Measurements from ENCODE around the gene C22orf23.
"Not testable (repeated sequence)": the region's sequence is repeated elsewhere in the genome, so short reads cannot be mapped to it uniquely, and the experiment has no call there.

Gene C22orf23

DNA sequence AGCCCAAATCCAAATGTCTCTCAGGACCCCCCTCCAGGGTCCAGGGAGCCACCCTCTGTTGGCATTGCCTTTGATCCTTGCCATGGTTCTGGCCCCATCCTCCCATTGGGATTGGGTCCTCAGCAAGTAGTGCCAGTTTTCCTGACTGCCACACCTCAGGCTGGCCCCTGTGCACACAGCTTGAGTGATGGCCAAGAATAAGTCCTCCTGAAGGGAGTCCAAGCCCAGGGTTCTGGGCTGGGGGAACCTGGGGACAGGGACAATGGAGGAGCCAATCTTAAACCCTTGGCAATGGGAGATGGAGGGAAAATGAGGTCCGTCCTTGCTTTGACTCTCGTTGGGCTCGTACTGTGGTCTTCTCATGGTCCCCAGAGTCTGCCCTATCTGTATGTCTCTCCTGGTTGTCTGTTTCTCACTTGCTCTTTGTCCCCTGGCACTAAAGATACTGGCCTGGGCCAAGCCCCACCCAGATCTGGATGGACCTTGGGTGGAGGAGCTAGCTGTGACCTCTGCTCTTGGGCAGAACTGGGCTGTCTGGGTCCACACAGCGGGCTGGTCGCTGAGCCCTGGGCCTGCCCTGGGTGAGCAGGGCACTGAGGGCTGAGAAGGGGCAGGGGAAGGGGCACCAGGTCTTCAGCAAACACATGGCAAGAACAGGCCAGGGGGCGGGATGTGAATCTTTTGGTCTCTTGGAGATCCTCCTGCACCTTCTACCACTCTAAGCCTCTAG lies 28.0 kb upstream of the C22orf23 start:
- DNase-seq, result no peak

GRCh38 chr22:37979782-37980181 lies 26.4 kb upstream of the C22orf23 start:
- DNase-seq, result no peak

GRCh38 chr22:37976547-37976946 lies 23.1 kb upstream of the C22orf23 start:
- no peak for DNase-seq

- not testable (repeated sequence) for DNase-seq
These were observed 22.6 kb upstream of the C22orf23 start for GRCh38 chr22:37976022-37976421.

- DNase-seq, result no peak
These were observed 21.8 kb upstream of the C22orf23 start for GRCh38 chr22:37975153-37975552.

- no peak for DNase-seq
These were observed 20.1 kb upstream of the C22orf23 start for GRCh38 chr22:37973271-37974170.

DNA sequence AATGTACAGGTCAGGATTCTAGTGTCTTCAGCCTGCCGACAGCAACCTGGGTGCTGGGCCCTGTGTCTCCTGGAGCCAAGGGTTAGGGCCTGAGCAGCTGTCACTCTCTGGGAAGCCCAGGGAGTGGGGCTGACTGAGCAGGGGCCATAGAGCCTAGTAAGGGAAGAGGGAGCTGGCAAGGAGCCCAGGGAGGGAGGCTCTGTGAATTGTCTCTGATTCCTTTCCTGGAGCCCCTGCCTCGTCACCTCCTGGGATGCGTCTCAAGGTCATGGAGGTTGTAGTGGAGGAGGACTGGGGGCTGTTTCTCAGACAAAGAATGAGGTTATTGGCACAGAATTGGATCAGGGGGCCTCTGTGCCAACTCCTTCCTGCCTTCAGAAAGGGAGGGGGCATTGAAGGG lies 19.1 kb upstream of the C22orf23 start:
- DNase-seq, result no peak

DNA sequence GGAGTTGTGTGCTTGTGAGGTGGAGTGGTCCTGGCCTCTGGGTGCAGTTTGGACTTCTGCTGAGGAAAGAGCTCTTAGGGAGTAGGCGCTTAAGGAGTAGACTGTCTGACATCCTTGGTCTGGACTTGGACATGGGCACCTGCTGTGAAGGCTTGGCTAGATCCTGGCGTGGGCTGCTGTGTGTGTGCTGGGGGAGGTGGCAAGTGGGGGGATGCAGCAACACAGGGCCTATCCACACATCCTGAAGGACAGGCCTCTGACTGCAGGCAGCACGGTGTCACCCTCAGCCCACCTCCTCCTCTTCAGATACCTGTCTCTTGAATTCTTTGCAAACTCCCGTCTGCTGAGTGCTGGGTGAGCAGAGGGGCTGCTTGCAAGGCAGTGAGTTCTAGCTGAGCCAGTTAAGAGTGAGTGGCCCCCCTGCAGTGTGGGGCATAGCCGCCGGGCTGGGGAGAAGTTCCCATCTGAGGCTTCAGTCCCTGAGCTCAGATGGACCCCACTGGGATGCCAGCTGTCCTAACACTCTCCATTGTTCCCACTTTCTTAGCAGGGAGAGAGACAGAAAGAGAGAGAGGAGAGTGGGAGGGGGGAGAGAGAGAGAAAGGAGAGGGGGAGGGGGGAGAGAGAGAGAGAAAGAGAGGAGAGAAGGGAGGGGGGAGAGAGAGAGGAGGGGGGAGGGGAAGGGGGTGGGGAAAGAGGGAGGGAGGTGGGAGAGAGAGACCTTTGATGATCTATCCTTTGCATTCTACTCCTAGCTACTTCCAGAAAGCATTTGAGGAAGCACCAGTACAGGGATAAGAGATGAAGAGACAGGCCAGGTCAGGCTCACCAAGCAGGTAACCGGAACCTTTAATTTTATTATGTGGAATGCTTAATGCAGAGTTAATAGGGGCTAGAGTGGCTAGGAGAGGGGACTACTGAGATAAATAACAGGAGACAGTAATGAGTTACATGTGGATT lies 18.4 kb upstream of the C22orf23 start:
- no peak for DNase-seq

DNA sequence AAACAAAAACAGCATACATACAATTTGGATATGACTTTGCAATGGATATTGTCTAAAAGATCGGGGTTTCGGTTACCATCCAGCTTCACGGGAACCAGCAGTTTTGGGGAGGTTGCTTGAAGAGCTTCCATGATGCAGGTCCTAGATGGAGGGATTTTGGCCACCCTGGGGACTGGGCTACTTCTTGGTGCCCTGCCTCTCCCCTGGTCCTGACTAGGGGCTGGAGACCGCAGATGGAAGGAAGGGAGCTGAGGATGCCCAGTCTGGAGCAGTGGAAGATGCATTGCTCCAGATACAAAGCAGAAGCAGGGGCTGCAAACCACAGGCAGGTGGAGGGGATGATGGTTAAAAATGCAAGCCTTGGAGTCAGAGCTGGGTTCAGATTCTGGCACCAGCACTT lies 17.5 kb upstream of the C22orf23 start:
- no peak for DNase-seq

DNA sequence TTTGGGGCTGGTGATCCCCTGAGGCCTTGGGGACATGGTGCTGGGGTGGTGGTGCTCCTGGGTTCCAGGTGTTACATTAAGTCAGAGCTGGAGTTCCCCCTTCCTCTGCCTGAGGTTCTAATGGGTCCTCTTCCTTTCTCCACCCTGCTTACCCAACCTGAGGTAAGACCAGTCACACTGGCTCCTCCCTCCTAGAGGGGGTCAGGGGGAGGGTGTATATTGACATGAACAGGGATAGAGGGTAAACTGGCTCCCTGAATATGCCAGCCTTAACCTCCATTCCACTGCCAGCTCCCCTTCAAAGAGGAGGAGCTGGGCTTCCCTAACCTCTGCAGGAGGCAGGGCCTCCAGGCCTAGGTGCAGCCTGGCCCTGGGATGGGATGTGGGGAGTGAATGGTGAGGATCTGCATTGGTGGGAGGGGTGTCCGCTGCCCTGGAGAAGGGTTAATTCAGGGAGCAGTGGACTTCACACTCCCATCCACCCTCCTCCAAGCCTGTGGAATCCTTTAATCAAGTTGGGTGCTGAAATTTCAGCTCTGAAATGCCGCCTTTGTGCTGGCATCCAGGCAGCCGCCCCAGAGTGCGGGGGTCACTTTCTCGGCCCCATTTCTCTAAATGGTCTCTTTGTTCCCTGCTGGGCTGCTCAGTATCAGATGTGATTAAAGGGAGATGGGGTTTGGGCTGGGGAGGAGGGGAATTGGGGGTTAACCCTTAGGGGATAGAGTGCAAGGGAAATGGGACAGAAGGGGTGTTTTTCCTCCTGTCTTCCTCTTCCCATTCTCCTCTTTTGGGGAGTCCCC lies 15.3 kb upstream of the C22orf23 start:
- no peak for DNase-seq

- no peak for DNase-seq
These were observed 14.4 kb upstream of the C22orf23 start for GRCh38 chr22:37967637-37968451.

DNA sequence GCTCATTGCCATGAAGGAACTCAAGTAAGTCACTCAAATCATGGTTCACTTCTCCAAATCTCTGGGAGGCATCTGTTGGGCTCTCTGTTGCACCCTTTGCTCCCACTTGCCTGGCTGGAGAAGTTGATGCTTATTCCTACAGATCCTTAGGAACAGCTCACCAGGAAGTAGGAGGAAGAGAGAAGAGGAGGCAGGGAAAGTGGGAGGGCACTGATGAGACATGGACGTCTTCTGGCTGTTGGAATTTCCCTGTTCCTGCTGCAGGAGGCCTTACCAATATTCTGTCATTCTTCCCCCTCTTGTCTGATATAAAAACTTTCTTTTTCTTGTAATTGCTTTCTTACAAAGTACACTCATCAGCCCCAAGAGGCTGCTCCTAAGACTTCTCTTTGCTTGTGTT lies 13.7 kb upstream of the C22orf23 start:
- DNase-seq, result no peak

DNA sequence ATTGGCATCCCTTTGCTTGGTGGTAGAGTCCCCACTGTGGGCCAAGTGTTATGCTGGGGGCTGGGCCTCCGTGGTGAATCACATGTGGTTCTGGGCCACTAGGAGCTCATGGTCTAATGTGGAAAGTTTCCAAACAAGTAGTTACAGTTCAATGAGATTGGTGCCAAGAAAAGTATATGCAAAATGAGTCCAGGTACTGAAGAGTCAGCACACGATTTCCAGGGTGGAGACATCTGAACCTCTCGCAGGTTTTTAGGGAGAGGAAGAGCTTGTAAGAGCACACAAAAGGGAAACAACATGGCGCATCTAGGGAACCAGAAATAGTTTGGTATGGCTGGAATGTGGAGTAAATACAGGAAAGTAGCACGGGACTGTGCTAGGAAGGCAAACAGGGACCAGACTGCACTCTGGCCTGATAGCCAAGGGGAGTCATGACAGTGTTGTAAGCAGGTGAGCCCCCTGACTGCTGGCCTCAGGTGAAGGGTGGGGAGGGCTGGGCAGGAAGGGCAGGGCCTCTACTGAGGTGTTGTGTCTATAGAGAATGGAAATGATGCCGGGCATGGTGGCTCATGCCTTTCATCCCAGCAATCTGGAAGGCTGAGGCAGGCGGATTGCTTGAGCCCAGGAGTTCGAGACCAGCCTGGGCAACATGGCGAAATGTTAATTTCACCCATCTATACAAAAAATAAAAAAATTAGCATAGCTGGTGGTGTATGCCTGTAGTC lies 12.7 kb upstream of the C22orf23 start:
- DNase-seq, result no peak

GRCh38 chr22:37961062-37961461 lies 7.7 kb upstream of the C22orf23 start:
- no peak for DNase-seq

DNA sequence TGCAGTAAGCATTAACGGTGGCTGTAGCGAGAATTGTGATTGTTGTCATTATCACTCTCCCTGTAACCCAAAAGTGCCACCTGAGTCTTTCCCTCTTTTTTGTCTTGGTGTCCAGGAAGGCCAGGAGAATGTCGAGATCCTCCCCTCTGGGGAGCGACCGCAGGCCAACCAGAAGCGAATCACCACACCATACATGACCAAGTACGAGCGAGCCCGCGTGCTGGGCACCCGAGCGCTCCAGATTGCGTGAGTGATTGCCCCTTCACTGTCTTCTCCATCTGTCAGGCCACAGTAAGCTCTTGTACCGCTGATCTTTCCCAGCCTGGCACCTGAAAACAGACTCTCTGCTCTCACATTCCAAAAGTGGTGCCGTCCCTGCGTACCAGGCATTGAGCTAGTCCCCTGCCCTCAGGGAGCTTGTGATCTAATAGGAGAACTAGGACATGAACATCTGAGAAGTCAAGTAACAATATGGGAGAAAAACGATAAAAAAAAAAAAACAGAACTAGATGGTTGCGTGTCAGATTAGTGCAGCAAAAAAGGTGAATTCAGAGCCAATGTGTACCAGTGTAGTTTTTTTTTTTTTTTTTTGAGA lies 5.9 kb upstream of the C22orf23 start:
- no peak for DNase-seq

DNA sequence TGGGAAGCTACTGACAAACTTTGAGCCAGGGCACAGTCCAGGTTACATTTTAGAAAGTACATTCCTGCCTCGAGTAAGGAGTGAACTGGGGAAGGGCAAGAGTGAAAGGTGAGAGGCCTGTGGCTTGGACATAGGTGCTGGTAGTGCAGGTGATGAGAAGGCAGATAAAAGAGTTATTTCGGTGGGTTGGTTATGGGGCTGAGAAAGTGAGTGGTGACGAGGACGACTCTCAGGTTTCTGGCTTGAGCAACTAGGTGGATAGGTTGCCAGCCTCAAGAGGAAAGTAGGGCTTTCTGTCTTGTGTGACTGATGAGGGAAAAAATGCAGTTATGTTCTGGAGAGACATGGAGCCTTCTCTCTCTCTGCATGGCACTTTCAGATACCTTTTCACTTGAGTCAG lies 3.8 kb upstream of the C22orf23 start:
- DNase-seq, result no peak

DNA sequence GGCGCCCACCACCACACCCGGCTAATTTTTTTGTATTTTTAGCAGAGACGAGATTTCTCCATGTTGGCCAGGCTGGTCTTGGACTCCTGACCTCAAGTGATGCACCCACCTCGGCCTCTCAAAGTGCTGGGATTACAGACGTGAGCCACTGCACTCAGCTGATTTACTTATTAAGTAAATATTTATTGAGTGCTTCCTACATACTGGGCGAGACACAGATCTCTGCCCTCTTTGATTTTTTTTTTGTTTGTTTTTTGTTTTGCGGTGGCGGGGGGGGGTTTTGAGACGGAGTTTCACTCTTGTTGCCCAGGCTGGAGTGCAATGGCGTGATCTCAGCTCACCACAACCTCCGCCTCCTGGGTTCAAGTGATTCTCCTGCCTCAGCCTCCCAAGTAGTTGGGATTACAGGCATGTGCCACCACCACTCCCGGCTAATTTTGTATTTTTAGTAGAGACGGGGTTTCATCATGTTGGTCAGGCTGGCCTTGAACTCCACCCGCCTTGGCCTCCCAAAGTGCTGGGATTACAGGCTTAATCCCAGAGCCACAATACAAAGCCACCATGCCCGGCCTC lies 2.5 kb upstream of the C22orf23 start:
- DNase-seq, result not testable (repeated sequence)

GRCh38 chr22:37954686-37955085 lies 1.3 kb upstream of the C22orf23 start:
- DNase-seq, result no peak

- no peak for DNase-seq
These were observed 352 bp downstream of the C22orf23 start for GRCh38 chr22:37953062-37953436.

GRCh38 chr22:37952629-37953028 lies 772 bp downstream of the C22orf23 start:
- not testable (repeated sequence) for DNase-seq

All from activated CD4-positive, alpha-beta T cell treated with anti-CD3 and anti-CD28 coated beads for 1 hour (primary cell).